Liver (tissue), 2 donors: ENCODE measurements around the gene MICALL1.

Experiments
- MAX ChIP-seq: IDR thresholded peaks from 2 replicates; pipeline ENCODE4 v1.6.1; 2016; ENCODE audit warnings: antibody characterized with exemption
- NR2F2 ChIP-seq: IDR thresholded peaks from 2 replicates; pipeline ENCODE4 v1.6.1; 2016; ENCODE audit warnings: antibody characterized with exemption
- donor health status: healthy.

GRCh38 chr22:37975153-37975552 lies 69.1 kb downstream of the MICALL1 start:
- TF ChIP-seq MAX = no peak
- no peak for TF ChIP-seq NR2F2
